CD4-positive, alpha-beta T cell treated with Interferon alpha-2 for 1 hour (primary cell): Measurements from ENCODE around the gene POTEG.
"Not testable (repeated sequence)": the region's sequence is repeated elsewhere in the genome, so short reads cannot be mapped to it uniquely, and the experiment has no call there.

ENCODE experiments used
- DNase-seq, 2 donors: peaks; one replicate each; pipeline ENCODE4 v3.0.0-alpha.2; 2020 to 2022

POTEG gene

GRCh38 chr14:19434241-19434640 lies at the start of gene POTEG:
POTEG (minus strand) TSS chr14:19434341; CDS start chr14:19434289, 52 bp downstream.
- DNase-seq = not testable (repeated sequence)

GRCh38 chr14:19482093-19482492 lies 48.0 kb upstream of the POTEG start:
- not testable (repeated sequence) for DNase-seq

GRCh38 chr14:19481421-19481820 lies 47.3 kb upstream of the POTEG start:
- DNase-seq = not testable (repeated sequence)

- DNase-seq = not testable (repeated sequence)
Observed at GRCh38 chr14:19480491-19480890, 46.4 kb upstream of the POTEG start.

DNA sequence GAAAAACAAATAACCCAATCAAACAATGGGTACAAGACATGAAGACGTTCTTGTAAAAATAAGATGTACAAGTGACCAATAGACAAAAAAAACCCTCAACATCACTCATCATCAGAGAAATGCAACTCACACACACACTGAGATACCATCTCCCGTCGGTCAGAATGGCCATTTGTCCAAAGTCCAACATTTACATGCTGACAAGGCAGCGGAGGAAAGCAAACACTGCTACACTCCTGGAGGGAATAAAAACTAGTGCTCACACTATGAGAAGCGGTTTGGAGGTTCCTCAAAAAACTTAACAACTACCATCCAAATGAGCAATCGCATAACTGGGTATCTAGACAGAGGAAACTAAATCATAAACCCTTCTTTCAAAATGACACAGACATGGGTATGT lies 11.6 kb upstream of the POTEG start:
- DNase-seq = not testable (repeated sequence)

DNA sequence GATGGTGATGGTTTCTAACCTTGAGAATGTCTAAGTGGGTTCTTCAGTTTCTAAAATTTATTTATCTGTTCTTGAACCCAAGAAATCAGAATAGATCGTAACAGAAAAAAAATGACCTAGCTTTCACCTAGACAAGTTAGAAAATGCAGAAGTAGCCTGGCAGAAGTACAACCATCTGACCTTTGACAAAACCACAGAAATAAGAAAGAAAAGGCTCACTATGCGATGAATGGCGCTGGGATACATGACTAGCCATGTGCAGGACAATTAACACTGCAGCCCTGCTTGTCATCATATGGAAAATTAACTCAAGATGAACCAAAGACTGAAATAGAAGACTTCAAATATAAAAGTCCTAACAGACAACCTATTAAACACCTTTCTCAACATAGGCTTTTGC lies 5.7 kb upstream of the POTEG start:
- not testable (repeated sequence) for DNase-seq

GRCh38 chr14:19439219-19439618 lies 5.1 kb upstream of the POTEG start:
- not testable (repeated sequence) for DNase-seq

DNA sequence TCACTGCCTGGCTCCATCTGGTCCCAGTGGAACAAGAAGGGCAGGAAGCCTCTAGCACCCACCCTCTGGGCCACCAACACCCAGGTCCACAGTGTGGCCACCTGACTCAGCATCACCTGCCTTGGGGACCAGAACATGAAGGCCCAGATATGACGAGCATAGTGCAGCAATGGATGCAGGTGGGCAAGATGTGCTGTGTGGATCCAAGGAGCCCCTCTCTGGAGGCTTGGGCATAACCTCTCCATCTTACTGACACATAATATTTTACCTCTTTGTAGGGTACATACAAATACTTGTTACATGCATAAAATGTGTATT lies 2.9 kb upstream of the POTEG start:
- not testable (repeated sequence) for DNase-seq

GRCh38 chr14:19436311-19437125 lies 2.4 kb upstream of the POTEG start:
- DNase-seq = not testable (repeated sequence)

DNA sequence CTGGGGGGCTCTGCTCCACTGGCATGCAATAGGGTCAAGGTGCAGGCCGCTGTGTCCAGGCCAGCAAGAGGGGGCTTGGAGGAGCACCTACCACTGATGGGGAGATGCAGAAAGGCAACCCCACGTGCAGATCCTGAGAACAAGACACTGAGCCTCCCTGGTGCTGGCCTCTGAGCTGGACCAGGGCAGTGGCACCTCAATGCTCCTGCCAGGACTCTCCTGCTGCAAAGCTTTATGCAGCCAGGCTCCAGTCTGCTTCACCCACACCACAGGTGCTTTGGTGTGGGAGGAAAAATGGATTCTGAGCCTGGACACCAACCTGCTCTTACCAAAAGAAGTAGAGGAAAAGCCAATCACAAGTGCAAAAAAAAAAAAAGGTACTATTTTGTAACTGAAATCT lies 1.7 kb upstream of the POTEG start:
- DNase-seq = not testable (repeated sequence)

GRCh38 chr14:19434891-19435290 lies 750 bp upstream of the POTEG start:
- not testable (repeated sequence) for DNase-seq

DNA sequence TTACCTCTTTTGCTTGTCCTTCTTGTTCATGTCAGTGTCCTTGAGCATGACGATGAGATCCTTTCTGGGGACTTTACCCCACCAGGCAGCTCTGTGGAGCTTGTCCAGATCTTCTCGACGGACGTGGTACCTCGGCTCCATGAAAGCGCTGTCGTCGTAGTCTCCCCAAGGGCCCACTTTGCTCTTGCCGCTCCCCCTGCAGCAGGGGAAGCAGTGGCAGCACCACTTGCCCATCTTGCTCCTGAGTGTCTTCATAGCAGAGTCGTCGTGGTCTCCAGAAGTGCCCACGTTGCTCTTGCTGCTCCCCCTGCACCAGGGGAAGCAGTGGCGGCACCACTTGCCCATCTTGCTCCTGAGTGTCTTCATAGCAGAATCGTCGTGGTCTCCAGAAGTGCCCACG lies 376 bp downstream of the POTEG start:
- DNase-seq = not testable (repeated sequence)

- not testable (repeated sequence) for DNase-seq
Observed at GRCh38 chr14:19408519-19408918, 25.6 kb downstream of the POTEG start.

GRCh38 chr14:19402097-19402496 lies 32.0 kb downstream of the POTEG start:
- DNase-seq = not testable (repeated sequence)

DNA sequence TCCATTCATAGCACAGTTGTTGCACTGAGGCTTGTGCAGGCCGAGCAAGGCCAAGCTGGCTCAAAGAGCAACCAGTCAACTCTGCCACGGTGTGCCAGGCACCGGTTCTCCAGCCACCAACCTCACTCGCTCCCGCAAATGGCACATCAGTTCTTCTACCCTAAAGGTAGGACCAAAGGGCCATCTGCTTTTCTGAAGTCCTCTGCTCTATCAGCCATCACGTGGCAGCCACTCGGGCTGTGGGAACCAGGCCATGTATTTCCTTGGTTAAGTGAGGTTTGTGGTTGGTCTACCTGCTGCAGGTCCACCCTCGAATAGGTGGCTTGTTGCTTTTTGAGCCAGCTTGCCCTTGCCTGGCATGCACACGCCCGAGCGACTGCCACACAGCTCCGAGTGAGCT lies 39.4 kb downstream of the POTEG start:
- DNase-seq = not testable (repeated sequence)

GRCh38 chr14:19390230-19390629 lies 43.9 kb downstream of the POTEG start:
- not testable (repeated sequence) for DNase-seq

- DNase-seq = not testable (repeated sequence)
Observed at GRCh38 chr14:19388741-19389140, 45.4 kb downstream of the POTEG start.

- not testable (repeated sequence) for DNase-seq
Observed at GRCh38 chr14:19386996-19387395, 47.1 kb downstream of the POTEG start.

DNA sequence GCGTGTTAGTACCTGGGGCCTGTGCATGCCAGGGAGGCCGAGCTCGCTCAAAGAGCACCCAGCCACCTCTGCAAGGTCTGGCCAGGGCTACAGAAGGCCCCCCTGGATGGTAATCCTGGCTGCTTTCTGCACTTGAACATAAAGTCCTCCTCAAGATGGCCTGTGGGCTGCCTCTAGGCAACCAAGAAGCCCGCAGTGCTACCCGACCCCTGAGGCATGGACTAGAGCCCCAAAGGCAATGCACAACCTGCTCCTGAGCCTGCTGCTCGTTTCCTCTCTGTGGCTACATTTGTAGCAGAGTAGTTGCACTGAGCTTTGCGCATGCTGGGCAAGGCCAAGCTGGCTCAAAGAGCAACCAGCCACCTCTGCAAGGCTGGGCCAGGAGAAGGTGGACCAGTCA lies 47.8 kb downstream of the POTEG start:
- DNase-seq = not testable (repeated sequence)

GRCh38 chr14:19384088-19384781 lies 49.9 kb downstream of the POTEG start:
- not testable (repeated sequence) for DNase-seq

GRCh38 chr14:19383008-19383584 lies 51.0 kb downstream of the POTEG start:
- not testable (repeated sequence) for DNase-seq

DNA sequence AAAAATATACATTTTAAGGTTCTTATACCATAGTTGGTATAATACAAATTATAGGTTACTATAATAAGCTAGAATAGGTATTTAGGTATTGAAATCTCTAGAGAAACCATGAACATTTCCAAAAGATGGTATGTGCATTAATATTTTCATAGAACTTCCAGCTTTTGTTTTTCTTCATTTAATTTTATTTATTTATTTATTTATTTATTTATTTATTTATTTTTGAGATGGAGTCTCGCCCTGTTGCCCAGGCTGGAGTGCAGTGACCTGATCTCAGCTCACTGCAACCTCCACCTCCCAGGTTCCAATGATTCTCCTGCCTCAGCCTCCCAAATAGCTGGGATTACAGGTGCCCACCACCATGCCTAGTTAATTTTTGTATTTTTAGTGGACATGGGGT lies 54.0 kb downstream of the POTEG start:
- DNase-seq = not testable (repeated sequence)

DNA sequence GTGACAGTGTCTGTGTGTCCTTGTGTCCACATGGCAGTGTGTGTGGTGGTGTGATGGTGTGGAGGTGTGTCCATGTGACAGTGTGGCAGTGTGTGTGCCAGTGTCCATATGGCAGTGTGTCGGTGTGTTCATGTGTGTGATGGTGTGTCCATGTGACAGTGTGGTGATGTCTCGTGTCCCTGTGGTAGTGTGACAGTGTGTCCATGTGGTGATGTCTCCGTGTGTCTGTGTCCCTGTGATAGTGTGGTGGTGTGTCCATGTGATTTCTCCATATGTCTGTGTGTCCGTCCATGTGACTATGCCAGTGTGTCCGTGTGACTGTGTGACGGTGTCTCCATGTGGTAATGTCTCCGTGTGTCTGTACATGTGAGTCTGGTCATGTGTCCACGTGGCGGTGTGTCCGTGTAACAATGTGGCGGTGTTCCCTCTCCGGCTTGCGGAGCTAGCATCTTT lies 59.7 kb downstream of the POTEG start:
- DNase-seq = not testable (repeated sequence)
